Neural progenitor cell (in vitro differentiated cells): ENCODE results near the gene IP6K2.

Experiments used
- CTCF ChIP-seq: fragments of 200-600 bp; sonication (generic); IDR thresholded peaks from 2 replicates; pipeline ENCODE4 v1.5.1; 2017; ENCODE audit warnings: antibody characterized with exemption, mild to moderate bottlenecking
- EZH2phosphoT487 ChIP-seq: fragments of 200-600 bp; sonication (generic); IDR thresholded peaks from 2 replicates; pipeline ENCODE4 v1.6.1; 2017; ENCODE audit warnings: antibody characterized with exemption

- TF ChIP-seq CTCF (no peak), EZH2phosphoT487 (no peak)
These were observed 21.6 kb downstream of the IP6K2 start for GRCh38 chr3:48695393-48695753.
